HepG2 (cell line): Measurements from ENCODE around the gene KLF16. TPM values are rescaled to one million over a fixed set of nuclear protein-coding genes. Genes with fewer than 3 reads are reported as not detected.

Source experiments
- AHDC1 ChIP-seq: sonication (generic); formaldehyde crosslinking; IDR thresholded peaks from 2 replicates; pipeline ENCODE4 v1.5.1; 2020; ENCODE audit warnings: mild to moderate bottlenecking, missing genetic modification reagents, borderline replicate concordance
- CBFB ChIP-seq: sonication (generic); formaldehyde crosslinking; IDR thresholded peaks from 2 replicates; pipeline ENCODE4 v1.4.0; 2020; ENCODE audit warnings: missing genetic modification reagents
- FOSL2 ChIP-seq: sonication (generic); formaldehyde crosslinking; IDR thresholded peaks from 2 replicates; pipeline ENCODE4 v1.4.0; 2020; ENCODE audit warnings: missing genetic modification reagents
- LCORL ChIP-seq, 2 experiments: fragments of 450-650 bp in 1 of 2; sonication (generic) in 1 of 2; formaldehyde crosslinking in 1 of 2; IDR thresholded peaks; 2 replicates each; pipeline versions ENCODE4 v1.5.0 to v1.6.1; 2017 to 2020; ENCODE audit warnings: antibody characterized with exemption in 1 of 2, missing genetic modification reagents in 1 of 2
- MYC ChIP-seq: sonication (generic); formaldehyde crosslinking; IDR thresholded peaks from 2 replicates; pipeline ENCODE4 v1.9.0; 2021; ENCODE audit warnings: missing genetic modification reagents, borderline replicate concordance
- ONECUT2 ChIP-seq: sonication (generic); formaldehyde crosslinking; IDR thresholded peaks from 2 replicates; pipeline ENCODE4 v1.4.0; 2020; ENCODE audit warnings: missing genetic modification reagents
- PHB2 ChIP-seq: fragments of 450-650 bp; IDR thresholded peaks from 2 replicates; pipeline ENCODE4 v1.6.1; 2018; ENCODE audit not compliant: partially characterized antibody
- RBFOX2 ChIP-seq: fragments of 200-400 bp; formaldehyde crosslinking; IDR thresholded peaks from 2 replicates; pipeline ENCODE4 v1.6.1; 2017; ENCODE audit warnings: low read depth, mild to moderate bottlenecking, low read length
- RFXANK ChIP-seq: IDR thresholded peaks from 2 replicates; pipeline ENCODE4 v1.6.1; 2016
- THAP11 ChIP-seq: IDR thresholded peaks from 2 replicates; pipeline ENCODE4 v1.6.1; 2016; ENCODE audit warnings: missing biosample characterization, missing genetic modification reagents
- ZFP90 ChIP-seq: sonication (generic); formaldehyde crosslinking; IDR thresholded peaks from 2 replicates; pipeline ENCODE4 v1.8.0; 2022; ENCODE audit warnings: missing genetic modification reagents, mild to moderate bottlenecking, inconsistent platforms, borderline replicate concordance
- ZNF619 ChIP-seq: sonication (generic); formaldehyde crosslinking; IDR thresholded peaks from 2 replicates; pipeline ENCODE4 v1.4.0; 2020; ENCODE audit warnings: mild to moderate bottlenecking, missing genetic modification reagents
- ZNF709 ChIP-seq: sonication (generic); formaldehyde crosslinking; IDR thresholded peaks from 2 replicates; pipeline ENCODE4 v1.5.0; 2020; ENCODE audit warnings: mild to moderate bottlenecking, missing genetic modification reagents
- ZNF790 ChIP-seq: sonication (generic); formaldehyde crosslinking; IDR thresholded peaks from 2 replicates; pipeline ENCODE4 v1.8.0; 2022; ENCODE audit warnings: missing genetic modification reagents, mild to moderate bottlenecking, borderline replicate concordance
- polyA plus RNA-seq, 8 experiments: library from polyadenylated mRNA; depleted of rRNA in 3 of 8; stranded (reverse) in 7 of 8; unstranded in 1 of 8; fragments of >200 nt; fragmentation: Illumina TruSeq in 4 of 8; extraction: Trizol in 4 of 8; gene quantifications; 2 replicates each; pipeline versions ENCODE4 v1.2.1 to v1.2.3, GENCODE V29; 2011 to 2016; ENCODE audit warnings: low read depth in 4 of 8, missing spikeins in 1 of 8, mixed read lengths in 1 of 8; ENCODE audit not compliant: insufficient read depth in 1 of 8
- total RNA-seq, 5 experiments: library from RNA; depleted of rRNA; stranded (reverse); fragments of >200 nt; fragmentation: Illumina TruSeq; extraction: Trizol; gene quantifications; 2 replicates each; pipeline ENCODE4 v1.2.3, GENCODE V29; 2016; ENCODE audit warnings: low read depth in 1 of 5
- TF ChIP-seq, protein P1 (sequence below): sonication (generic); formaldehyde crosslinking; conservative IDR thresholded peaks from 2 replicates; pipeline ENCODE4 v1.4.0; 2020; ENCODE audit warnings: missing genetic modification reagents
- TF ChIP-seq, protein P2 (sequence below): sonication (generic); formaldehyde crosslinking; IDR thresholded peaks from 2 replicates; pipeline ENCODE4 v1.4.0; 2020; ENCODE audit warnings: mild to moderate bottlenecking, missing genetic modification reagents
- TF ChIP-seq, protein P3 (sequence below): sonication (generic); formaldehyde crosslinking; IDR thresholded peaks from 2 replicates; pipeline ENCODE4 v1.4.0; 2020; ENCODE audit warnings: missing genetic modification reagents, borderline replicate concordance
- TF ChIP-seq, protein P4 (sequence below), 2 experiments: sonication (generic) in 1 of 2; formaldehyde crosslinking in 1 of 2; IDR thresholded peaks; 2 replicates each; pipeline versions ENCODE4 v1.4.0 to v1.6.1; 2018 to 2020; ENCODE audit warnings: missing genetic modification reagents in 2 of 2, borderline replicate concordance in 1 of 2, low read depth in 1 of 2, mild to moderate bottlenecking in 1 of 2, missing biosample characterization in 1 of 2

The KLF16 gene
- total and polyA plus RNA-seq, 2 of the 13 experiments (the other 11 are each of a cell fraction or from before 2014, with no cell fraction given), result 3.5 to 6.7 TPM

DNA sequence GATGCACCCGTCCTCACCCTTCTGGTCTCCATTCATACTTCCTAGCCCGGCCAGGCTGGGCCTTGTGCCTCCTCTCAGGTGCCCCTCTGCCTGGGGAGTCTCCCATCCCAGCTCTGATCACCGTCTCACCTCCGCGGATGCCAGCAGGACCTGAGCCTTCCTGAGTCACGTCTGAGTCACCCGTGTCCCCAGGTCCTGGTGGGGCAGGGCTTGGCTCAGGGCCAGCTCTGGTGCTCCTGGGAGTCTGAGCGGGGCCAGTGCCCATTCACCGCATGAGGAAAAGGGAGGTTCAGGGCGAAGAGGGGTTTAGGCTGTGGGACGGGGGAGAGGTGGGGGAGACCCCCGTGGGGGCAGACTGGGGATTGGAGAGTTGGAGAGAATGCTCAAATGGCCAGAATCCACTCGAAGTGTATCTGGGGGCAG lies 51.9 kb downstream of the KLF16 start (continued):
- TF ChIP-seq, protein P1, sequence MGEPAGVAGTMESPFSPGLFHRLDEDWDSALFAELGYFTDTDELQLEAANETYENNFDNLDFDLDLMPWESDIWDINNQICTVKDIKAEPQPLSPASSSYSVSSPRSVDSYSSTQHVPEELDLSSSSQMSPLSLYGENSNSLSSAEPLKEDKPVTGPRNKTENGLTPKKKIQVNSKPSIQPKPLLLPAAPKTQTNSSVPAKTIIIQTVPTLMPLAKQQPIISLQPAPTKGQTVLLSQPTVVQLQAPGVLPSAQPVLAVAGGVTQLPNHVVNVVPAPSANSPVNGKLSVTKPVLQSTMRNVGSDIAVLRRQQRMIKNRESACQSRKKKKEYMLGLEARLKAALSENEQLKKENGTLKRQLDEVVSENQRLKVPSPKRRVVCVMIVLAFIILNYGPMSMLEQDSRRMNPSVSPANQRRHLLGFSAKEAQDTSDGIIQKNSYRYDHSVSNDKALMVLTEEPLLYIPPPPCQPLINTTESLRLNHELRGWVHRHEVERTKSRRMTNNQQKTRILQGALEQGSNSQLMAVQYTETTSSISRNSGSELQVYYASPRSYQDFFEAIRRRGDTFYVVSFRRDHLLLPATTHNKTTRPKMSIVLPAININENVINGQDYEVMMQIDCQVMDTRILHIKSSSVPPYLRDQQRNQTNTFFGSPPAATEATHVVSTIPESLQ (CRISPR knock-in tag), result no peak
- TF ChIP-seq ZNF790 (CRISPR knock-in tag), result no peak
- TF ChIP-seq PHB2, result no peak
- TF ChIP-seq ONECUT2 (CRISPR knock-in tag), result no peak
- no peak for TF ChIP-seq ZFP90
- no peak for TF ChIP-seq CBFB (CRISPR knock-in tag)
- TF ChIP-seq, protein P2, sequence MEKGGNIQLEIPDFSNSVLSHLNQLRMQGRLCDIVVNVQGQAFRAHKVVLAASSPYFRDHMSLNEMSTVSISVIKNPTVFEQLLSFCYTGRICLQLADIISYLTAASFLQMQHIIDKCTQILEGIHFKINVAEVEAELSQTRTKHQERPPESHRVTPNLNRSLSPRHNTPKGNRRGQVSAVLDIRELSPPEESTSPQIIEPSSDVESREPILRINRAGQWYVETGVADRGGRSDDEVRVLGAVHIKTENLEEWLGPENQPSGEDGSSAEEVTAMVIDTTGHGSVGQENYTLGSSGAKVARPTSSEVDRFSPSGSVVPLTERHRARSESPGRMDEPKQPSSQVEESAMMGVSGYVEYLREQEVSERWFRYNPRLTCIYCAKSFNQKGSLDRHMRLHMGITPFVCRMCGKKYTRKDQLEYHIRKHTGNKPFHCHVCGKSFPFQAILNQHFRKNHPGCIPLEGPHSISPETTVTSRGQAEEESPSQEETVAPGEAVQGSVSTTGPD, result no peak
- no peak for TF ChIP-seq MYC (CRISPR knock-in tag)
- TF ChIP-seq, protein P3, sequence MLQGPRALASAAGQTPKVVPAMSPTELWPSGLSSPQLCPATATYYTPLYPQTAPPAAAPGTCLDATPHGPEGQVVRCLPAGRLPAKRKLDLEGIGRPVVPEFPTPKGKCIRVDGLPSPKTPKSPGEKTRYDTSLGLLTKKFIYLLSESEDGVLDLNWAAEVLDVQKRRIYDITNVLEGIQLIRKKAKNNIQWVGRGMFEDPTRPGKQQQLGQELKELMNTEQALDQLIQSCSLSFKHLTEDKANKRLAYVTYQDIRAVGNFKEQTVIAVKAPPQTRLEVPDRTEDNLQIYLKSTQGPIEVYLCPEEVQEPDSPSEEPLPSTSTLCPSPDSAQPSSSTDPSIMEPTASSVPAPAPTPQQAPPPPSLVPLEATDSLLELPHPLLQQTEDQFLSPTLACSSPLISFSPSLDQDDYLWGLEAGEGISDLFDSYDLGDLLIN (CRISPR knock-in tag), result no peak
- no peak for TF ChIP-seq RFXANK (CRISPR knock-in tag)
- no peak for TF ChIP-seq THAP11 (CRISPR knock-in tag)
- TF ChIP-seq LCORL (IDR thresholded peaks at IDR 0.05), result peak; percentile 52; the same call in 1 of the 2 replicates
- TF ChIP-seq LCORL (CRISPR knock-in tag; IDR thresholded peaks at IDR 0.05), result no peak
- TF ChIP-seq, protein P4, sequence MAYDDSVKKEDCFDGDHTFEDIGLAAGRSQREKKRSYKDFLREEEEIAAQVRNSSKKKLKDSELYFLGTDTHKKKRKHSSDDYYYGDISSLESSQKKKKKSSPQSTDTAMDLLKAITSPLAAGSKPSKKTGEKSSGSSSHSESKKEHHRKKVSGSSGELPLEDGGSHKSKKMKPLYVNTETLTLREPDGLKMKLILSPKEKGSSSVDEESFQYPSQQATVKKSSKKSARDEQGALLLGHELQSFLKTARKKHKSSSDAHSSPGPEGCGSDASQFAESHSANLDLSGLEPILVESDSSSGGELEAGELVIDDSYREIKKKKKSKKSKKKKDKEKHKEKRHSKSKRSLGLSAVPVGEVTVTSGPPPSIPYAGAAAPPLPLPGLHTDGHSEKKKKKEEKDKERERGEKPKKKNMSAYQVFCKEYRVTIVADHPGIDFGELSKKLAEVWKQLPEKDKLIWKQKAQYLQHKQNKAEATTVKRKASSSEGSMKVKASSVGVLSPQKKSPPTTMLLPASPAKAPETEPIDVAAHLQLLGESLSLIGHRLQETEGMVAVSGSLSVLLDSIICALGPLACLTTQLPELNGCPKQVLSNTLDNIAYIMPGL (CRISPR knock-in tag; IDR thresholded peaks at IDR 0.05; ENCODE audit: borderline replicate concordance in 1 of 2, low read depth in 1 of 2), result 0 out of 4 replicates have a peak, but pooled peaks of 1 of the 2 experiments have one; percentile 3
- TF ChIP-seq FOSL2 (CRISPR knock-in tag), result peak; percentile 92
- TF ChIP-seq ZNF619 (CRISPR knock-in tag), result no peak
- no peak for TF ChIP-seq RBFOX2
- no peak for TF ChIP-seq ZNF709 (CRISPR knock-in tag)
- no peak for TF ChIP-seq AHDC1 (CRISPR knock-in tag)
